SK-N-SH (cell line): ENCODE data around the gene FAM229A. TPM values are rescaled to one million over a fixed set of nuclear protein-coding genes. Genes with fewer than 3 reads are reported as not detected.
A peak's percentile ranks its signal among the peaks of the same experiment; 100 is the strongest.

Experiments
- CTCF ChIA-PET: fragments of 300-600, 350-600 bp; formaldehyde crosslinking; extraction: SDS; loops from one replicate; lab custom pipeline; 2021; lab: Yijun Ruan, JAX
- POLR2A ChIA-PET: fragments of 350-600 bp; sonication (Branson Sonifier 250); formaldehyde crosslinking; extraction: SDS; loops from one replicate; lab custom pipeline; 2020; ENCODE audit warnings: antibody characterized with exemption, inconsistent platforms; lab: Yijun Ruan, JAX
- DNase-seq: peaks from one replicate; pipeline ENCODE4 v3.0.0; 2012
- H2AFZ ChIP-seq: fragments of 200-600 bp; sonication (generic); 2 replicates; pipeline ENCODE4 v1.8.1; 2016; ENCODE audit warnings: antibody characterized with exemption, mild to moderate bottlenecking, low read depth
- H3F3A ChIP-seq: fragments of 200-600 bp; sonication (generic); replicated peaks from 2 replicates; pipeline ENCODE3; 2016; ENCODE audit warnings: antibody characterized with exemption, mild to moderate bottlenecking; ENCODE audit not compliant: insufficient read depth
- H3K27ac ChIP-seq, 2 experiments: fragments of 200-500 bp in 1 of 2; fragments of 200-600 bp in 1 of 2; sonication (Bioruptor generic) in 1 of 2; sonication (generic), shearing (Covaris generic) in 1 of 2; 2 replicates each; pipeline versions ENCODE4 v1.5.1 to v1.6.1; 2014 to 2016; ENCODE audit warnings: low read depth in 2 of 2, inconsistent platforms in 1 of 2, low read length in 1 of 2, mild to moderate bottlenecking in 1 of 2, mixed read lengths in 1 of 2
- H3K27me3 ChIP-seq: fragments of 200-600 bp; sonication (generic), shearing (Covaris generic); 2 replicates; pipeline ENCODE4 v1.6.1; 2016; ENCODE audit warnings: mixed run types; ENCODE audit not compliant: insufficient read depth
- H3K36me3 ChIP-seq, 2 experiments: fragments of 200-500 bp in 1 of 2; fragments of 200-600 bp in 1 of 2; sonication (Bioruptor generic) in 1 of 2; sonication (generic) in 1 of 2; replicated peaks in 1 of 2; 2 replicates each; pipeline versions ENCODE3 to v1.5.1; 2014 to 2016; ENCODE audit warnings: low read length in 1 of 2, mild to moderate bottlenecking in 1 of 2; ENCODE audit not compliant: insufficient read depth in 2 of 2, control insufficient read depth in 1 of 2
- H3K4me1 ChIP-seq, 2 experiments: fragments of 200-500 bp in 1 of 2; fragments of 200-600 bp in 1 of 2; sonication (Bioruptor generic) in 1 of 2; sonication (generic), shearing (Covaris generic) in 1 of 2; 2 replicates each; pipeline versions ENCODE4 v1.5.1 to v1.6.1; 2014 to 2016; ENCODE audit warnings: low read depth in 1 of 2, low read length in 1 of 2, mixed run types in 1 of 2; ENCODE audit not compliant: insufficient read depth in 2 of 2, control insufficient read depth in 1 of 2
- H3K4me2 ChIP-seq: fragments of 200-600 bp; sonication (generic), shearing (Covaris generic); 2 replicates; pipeline ENCODE4 v1.6.1; 2017; ENCODE audit warnings: mixed run types
- H3K4me3 ChIP-seq, 2 experiments: fragments of 200-500 bp in 1 of 2; fragments of 200-600 bp in 1 of 2; sonication (Bioruptor generic) in 1 of 2; sonication (generic), shearing (Covaris generic) in 1 of 2; 2 replicates each; pipeline versions ENCODE4 v1.5.1 to v1.8.1; 2014 to 2016; ENCODE audit warnings: low read depth in 2 of 2, inconsistent platforms in 1 of 2, low read length in 1 of 2, mild to moderate bottlenecking in 1 of 2, mixed read lengths in 1 of 2, moderate library complexity in 1 of 2
- H3K79me2 ChIP-seq: fragments of 200-600 bp; sonication (generic); 2 replicates; pipeline ENCODE4 v1.8.1; 2017; ENCODE audit warnings: mild to moderate bottlenecking; ENCODE audit not compliant: insufficient read depth
- H3K9ac ChIP-seq: fragments of 200-600 bp; sonication (generic); 2 replicates; pipeline ENCODE4 v1.6.1; 2017; ENCODE audit warnings: mixed run types
- H3K9me2 ChIP-seq: fragments of 200-600 bp; sonication (generic); 2 replicates; pipeline ENCODE4 v1.6.1; 2017; ENCODE audit warnings: mixed run types
- H3K9me3 ChIP-seq: fragments of 200-600 bp; sonication (generic); 2 replicates; pipeline ENCODE4 v1.6.1; 2017; ENCODE audit warnings: mixed run types, mild to moderate bottlenecking, moderate library complexity
- H4K20me1 ChIP-seq: fragments of 200-600 bp; sonication (generic); 2 replicates; pipeline ENCODE4 v1.6.1; 2017; ENCODE audit warnings: mild to moderate bottlenecking, mixed run types; ENCODE audit not compliant: insufficient read depth
- CHD2 ChIP-seq: fragments of 150-350 bp; IDR thresholded peaks from 2 replicates; pipeline ENCODE4 v1.6.1; 2018; ENCODE audit warnings: low read length; ENCODE audit not compliant: partially characterized antibody
- ELF1 ChIP-seq: IDR thresholded peaks from 2 replicates; pipeline ENCODE4 v1.4.0; 2012
- EP300 ChIP-seq, 2 experiments: IDR thresholded peaks; 2 replicates each; pipeline versions ENCODE4 v1.4.0 to v1.6.1; 2012; ENCODE audit warnings: borderline replicate concordance in 1 of 2, low read depth in 1 of 2, low read length in 1 of 2
- FOXJ3 ChIP-seq: sonication (generic); formaldehyde crosslinking; IDR thresholded peaks from 2 replicates; pipeline ENCODE4 v1.5.1; 2020; ENCODE audit warnings: mild to moderate bottlenecking, missing genetic modification reagents
- FOXM1 ChIP-seq: IDR thresholded peaks from 2 replicates; pipeline ENCODE4 v1.4.0; 2012; ENCODE audit warnings: low read depth, mild to moderate bottlenecking
- GATA2 ChIP-seq: sonication (generic); formaldehyde crosslinking; IDR thresholded peaks from 2 replicates; pipeline ENCODE4 v1.5.0; 2020; ENCODE audit warnings: mild to moderate bottlenecking, missing genetic modification reagents
- JUND ChIP-seq: IDR thresholded peaks from 2 replicates; pipeline ENCODE4 v1.4.0; 2012
- NRF1 ChIP-seq: IDR thresholded peaks from 2 replicates; pipeline ENCODE4 v1.6.1; 2012; ENCODE audit warnings: low read depth, mild to moderate bottlenecking, low read length
- RCOR1 ChIP-seq: fragments of 150-350 bp; IDR thresholded peaks from 2 replicates; pipeline ENCODE4 v1.6.1; 2017; ENCODE audit warnings: antibody characterized with exemption, low read length
- SIN3A ChIP-seq: IDR thresholded peaks from 2 replicates; pipeline ENCODE4 v1.6.1; 2012; ENCODE audit warnings: low read depth, mild to moderate bottlenecking, low read length, moderate library complexity, borderline replicate concordance
- TAF1 ChIP-seq: IDR thresholded peaks from 2 replicates; pipeline ENCODE4 v1.6.1; 2012; ENCODE audit warnings: low read depth, mild to moderate bottlenecking, low read length, moderate library complexity, borderline replicate concordance
- TCF12 ChIP-seq: IDR thresholded peaks from 2 replicates; pipeline ENCODE4 v1.4.0; 2012
- TEAD4 ChIP-seq: IDR thresholded peaks from 2 replicates; pipeline ENCODE4 v1.4.0; 2012; ENCODE audit warnings: mild to moderate bottlenecking, borderline replicate concordance; ENCODE audit not compliant: insufficient read depth
- YY1 ChIP-seq: IDR thresholded peaks from 2 replicates; pipeline ENCODE4 v1.4.0; 2012; ENCODE audit warnings: low read depth, mild to moderate bottlenecking
- WGBS: methylation state at CpG from one replicate; pipeline ENCODE4 v1.1.6; 2017; ENCODE audit warnings: low lambda C conversion rate; 5-methylcytosine and 5-hydroxymethylcytosine counted together
- polyA plus RNA-seq, 3 experiments: library from polyadenylated mRNA; depleted of rRNA; stranded (reverse); fragments of >200 nt; gene quantifications; 2 replicates each; pipeline ENCODE4 v1.2.3, GENCODE V29; 2012
- TF ChIP-seq, protein P1 (sequence below): IDR thresholded peaks from 2 replicates; pipeline ENCODE4 v1.6.1; 2012; ENCODE audit warnings: mild to moderate bottlenecking, low read depth, low read length, moderate library complexity
- TF ChIP-seq, protein P2 (sequence below): IDR thresholded peaks from 2 replicates; pipeline ENCODE4; 2012
- TF ChIP-seq, protein P3 (sequence below): fragments of 200-600 bp; sonication (generic); IDR thresholded peaks from 2 replicates; pipeline ENCODE4 v1.6.1; 2017; ENCODE audit warnings: antibody characterized with exemption, mild to moderate bottlenecking, moderate library complexity
- TF ChIP-seq, protein P4 (sequence below): fragments of 150-350 bp; IDR thresholded peaks from 2 replicates; pipeline ENCODE4 v1.6.1; 2016; ENCODE audit warnings: mild to moderate bottlenecking, low read depth, low read length
- TF ChIP-seq, protein P5 (sequence below): IDR thresholded peaks from 2 replicates; pipeline ENCODE4 v1.4.0; 2012; ENCODE audit warnings: low read depth

FAM229A gene
- polyA plus RNA-seq, 1 of the 3 experiments (the other 2 are of a cell fraction) = 8.0 TPM

DNA sequence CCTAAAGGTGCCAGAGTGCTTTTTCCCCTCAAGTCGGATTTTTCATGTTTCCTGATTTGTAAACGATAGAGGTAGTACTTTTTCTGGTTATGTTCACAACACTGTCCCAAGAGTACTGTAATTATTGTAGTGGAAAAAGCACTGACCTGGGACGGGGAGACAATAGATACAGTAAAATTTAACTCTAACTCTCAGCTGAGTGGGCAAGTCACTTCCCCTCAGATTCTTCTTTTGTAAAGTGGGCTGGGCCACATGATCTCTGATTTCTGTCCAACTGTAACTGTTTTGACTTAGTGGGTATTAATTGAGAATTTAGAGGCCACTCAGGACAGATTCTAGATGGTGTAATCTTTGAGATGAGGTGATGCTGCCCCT, 45.4 kb downstream of the FAM229A start:
- Histone ChIP-seq H3F3A (peaks cover 11% of the 10 kb centered on the region), H4K20me1 (0 out of 2 replicates have a peak, but pooled peaks cover 3% of the 10 kb centered on the region), H2AFZ (no peak overlapping the region), H3K36me3 (peaks cover 9 to 13% of the 10 kb centered on the region in 2 experiments), H3K9ac (no peak overlapping the region), H3K79me2 (peaks cover 35% of the 10 kb centered on the region), H3K4me3 (no peak overlapping the region), H3K9me3 (no peaks in the 10 kb centered on the region), H3K4me2 (no peak overlapping the region), H3K27ac (no peak overlapping the region), H3K27me3 (no peaks in the 10 kb centered on the region), H3K4me1 (0 out of 4 replicates have a peak, but pooled peaks cover 0 to 6% of the 10 kb centered on the region in 2 experiments), H3K9me2 (no peaks in the 10 kb centered on the region)
- WGBS = 95% methylated on average over 3 of the region's 3 CpGs
- no peak for TF ChIP-seq FOXM1
- ChIA-PET POLR2A (no interaction called here), CTCF (interaction anchor here (0.7 to 2.5 kb wide), 4 partner anchors 12 to 102 kb away, joined by 3 to 8 read pairs (median 5); no protein-coding TSS in a partner anchor)
- no peak for DNase-seq

DNA sequence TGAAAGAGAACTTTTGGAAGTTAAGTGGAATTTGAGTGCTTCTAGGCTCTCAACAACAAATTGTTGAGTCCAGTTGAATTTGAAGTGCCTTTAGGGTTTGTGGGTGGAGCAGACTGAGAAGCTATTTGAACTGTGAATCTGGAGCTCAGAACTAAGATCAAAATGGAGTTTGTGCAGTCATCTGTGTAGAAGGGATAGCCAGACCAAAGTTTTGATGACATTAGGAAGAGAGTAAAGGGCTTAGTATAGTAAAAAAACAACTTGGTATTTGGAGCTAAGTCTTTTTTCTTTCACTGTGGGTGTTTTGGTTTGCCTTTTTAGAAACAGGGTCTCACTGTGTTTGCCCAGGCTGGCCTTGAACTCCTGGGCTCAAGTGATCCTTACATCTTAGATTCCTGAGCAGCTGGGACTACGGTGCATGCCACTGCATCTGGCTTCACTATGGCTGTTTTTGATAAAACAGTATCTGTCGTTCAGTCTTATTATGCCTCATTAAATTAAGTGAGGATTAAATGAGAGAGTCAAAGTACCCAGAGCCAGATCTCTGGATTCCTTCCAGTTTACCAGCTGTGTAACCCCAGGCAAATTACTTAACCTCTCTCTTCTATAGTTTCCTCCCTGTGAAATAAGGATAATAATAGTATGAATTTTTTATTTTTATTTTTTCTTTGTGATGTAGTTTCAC, 50.4 kb downstream of the FAM229A start:
- ChIA-PET POLR2A (interaction anchor here (1.4 to 1.8 kb wide), 3 partner anchors 10 to 24 kb away, joined by 5 to 6 read pairs (median 6); partner anchors contain the start of gene MARCKSL1), CTCF (interaction anchor here (1.1 to 1.4 kb wide), 3 partner anchors 12 to 63 kb away, joined by 3 to 4 read pairs (median 3); no protein-coding TSS in a partner anchor)
- no peak overlapping the region for H3K4me2 ChIP-seq
- H3K27me3 ChIP-seq = no peaks in the 10 kb centered on the region
- H2AFZ ChIP-seq = no peak overlapping the region
- peaks cover 0 to 3% of the 10 kb centered on the region in 2 experiments; a peak in 1 of 4 replicates for H3K4me1 ChIP-seq
- peaks cover 11% of the 10 kb centered on the region for H3F3A ChIP-seq
- no peaks in the 10 kb centered on the region for H3K9me2 ChIP-seq
- H3K9me3 ChIP-seq = no peaks in the 10 kb centered on the region
- H3K36me3 ChIP-seq = peaks cover 0 to 2% of the 10 kb centered on the region in 2 experiments
- H3K4me3 ChIP-seq = no peak overlapping the region
- DNase-seq = peak; percentile 59
- H3K79me2 ChIP-seq = peaks cover 78% of the 10 kb centered on the region
- H3K9ac ChIP-seq = no peak overlapping the region
- H4K20me1 ChIP-seq = peaks cover 14% of the 10 kb centered on the region; the same call in 1 of the 2 replicates
- H3K27ac ChIP-seq = no peak overlapping the region
- 35% methylated on average over 2 of the region's 2 CpGs for WGBS
- TF ChIP-seq, protein P1, sequence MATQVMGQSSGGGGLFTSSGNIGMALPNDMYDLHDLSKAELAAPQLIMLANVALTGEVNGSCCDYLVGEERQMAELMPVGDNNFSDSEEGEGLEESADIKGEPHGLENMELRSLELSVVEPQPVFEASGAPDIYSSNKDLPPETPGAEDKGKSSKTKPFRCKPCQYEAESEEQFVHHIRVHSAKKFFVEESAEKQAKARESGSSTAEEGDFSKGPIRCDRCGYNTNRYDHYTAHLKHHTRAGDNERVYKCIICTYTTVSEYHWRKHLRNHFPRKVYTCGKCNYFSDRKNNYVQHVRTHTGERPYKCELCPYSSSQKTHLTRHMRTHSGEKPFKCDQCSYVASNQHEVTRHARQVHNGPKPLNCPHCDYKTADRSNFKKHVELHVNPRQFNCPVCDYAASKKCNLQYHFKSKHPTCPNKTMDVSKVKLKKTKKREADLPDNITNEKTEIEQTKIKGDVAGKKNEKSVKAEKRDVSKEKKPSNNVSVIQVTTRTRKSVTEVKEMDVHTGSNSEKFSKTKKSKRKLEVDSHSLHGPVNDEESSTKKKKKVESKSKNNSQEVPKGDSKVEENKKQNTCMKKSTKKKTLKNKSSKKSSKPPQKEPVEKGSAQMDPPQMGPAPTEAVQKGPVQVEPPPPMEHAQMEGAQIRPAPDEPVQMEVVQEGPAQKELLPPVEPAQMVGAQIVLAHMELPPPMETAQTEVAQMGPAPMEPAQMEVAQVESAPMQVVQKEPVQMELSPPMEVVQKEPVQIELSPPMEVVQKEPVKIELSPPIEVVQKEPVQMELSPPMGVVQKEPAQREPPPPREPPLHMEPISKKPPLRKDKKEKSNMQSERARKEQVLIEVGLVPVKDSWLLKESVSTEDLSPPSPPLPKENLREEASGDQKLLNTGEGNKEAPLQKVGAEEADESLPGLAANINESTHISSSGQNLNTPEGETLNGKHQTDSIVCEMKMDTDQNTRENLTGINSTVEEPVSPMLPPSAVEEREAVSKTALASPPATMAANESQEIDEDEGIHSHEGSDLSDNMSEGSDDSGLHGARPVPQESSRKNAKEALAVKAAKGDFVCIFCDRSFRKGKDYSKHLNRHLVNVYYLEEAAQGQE = no peak
- TF ChIP-seq, protein P2, sequence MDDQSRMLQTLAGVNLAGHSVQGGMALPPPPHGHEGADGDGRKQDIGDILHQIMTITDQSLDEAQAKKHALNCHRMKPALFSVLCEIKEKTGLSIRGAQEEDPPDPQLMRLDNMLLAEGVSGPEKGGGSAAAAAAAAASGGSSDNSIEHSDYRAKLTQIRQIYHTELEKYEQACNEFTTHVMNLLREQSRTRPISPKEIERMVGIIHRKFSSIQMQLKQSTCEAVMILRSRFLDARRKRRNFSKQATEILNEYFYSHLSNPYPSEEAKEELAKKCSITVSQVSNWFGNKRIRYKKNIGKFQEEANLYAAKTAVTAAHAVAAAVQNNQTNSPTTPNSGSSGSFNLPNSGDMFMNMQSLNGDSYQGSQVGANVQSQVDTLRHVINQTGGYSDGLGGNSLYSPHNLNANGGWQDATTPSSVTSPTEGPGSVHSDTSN = no peak
- TF ChIP-seq, protein P3, sequence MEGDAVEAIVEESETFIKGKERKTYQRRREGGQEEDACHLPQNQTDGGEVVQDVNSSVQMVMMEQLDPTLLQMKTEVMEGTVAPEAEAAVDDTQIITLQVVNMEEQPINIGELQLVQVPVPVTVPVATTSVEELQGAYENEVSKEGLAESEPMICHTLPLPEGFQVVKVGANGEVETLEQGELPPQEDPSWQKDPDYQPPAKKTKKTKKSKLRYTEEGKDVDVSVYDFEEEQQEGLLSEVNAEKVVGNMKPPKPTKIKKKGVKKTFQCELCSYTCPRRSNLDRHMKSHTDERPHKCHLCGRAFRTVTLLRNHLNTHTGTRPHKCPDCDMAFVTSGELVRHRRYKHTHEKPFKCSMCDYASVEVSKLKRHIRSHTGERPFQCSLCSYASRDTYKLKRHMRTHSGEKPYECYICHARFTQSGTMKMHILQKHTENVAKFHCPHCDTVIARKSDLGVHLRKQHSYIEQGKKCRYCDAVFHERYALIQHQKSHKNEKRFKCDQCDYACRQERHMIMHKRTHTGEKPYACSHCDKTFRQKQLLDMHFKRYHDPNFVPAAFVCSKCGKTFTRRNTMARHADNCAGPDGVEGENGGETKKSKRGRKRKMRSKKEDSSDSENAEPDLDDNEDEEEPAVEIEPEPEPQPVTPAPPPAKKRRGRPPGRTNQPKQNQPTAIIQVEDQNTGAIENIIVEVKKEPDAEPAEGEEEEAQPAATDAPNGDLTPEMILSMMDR = no peak
- peak; percentile 63 for TF ChIP-seq GATA2 (CRISPR knock-in tag)
- TF ChIP-seq CHD2 = peak; percentile 86
- TF ChIP-seq EP300 (IDR thresholded peaks at IDR 0.05; ENCODE audit: borderline replicate concordance in 1 of 2, low read depth in 1 of 2, low read length in 1 of 2) = peak in 1 of 2 experiments; percentile 74; a peak in 1 of 4 replicates
- no peak for TF ChIP-seq SIN3A
- TF ChIP-seq, protein P4, sequence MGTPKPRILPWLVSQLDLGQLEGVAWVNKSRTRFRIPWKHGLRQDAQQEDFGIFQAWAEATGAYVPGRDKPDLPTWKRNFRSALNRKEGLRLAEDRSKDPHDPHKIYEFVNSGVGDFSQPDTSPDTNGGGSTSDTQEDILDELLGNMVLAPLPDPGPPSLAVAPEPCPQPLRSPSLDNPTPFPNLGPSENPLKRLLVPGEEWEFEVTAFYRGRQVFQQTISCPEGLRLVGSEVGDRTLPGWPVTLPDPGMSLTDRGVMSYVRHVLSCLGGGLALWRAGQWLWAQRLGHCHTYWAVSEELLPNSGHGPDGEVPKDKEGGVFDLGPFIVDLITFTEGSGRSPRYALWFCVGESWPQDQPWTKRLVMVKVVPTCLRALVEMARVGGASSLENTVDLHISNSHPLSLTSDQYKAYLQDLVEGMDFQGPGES = no peak
- no peak for TF ChIP-seq FOXM1
- TF ChIP-seq TAF1 = no peak
- TF ChIP-seq RCOR1 = peak; percentile 100
- TF ChIP-seq NRF1 = no peak
- TF ChIP-seq TCF12 = peak; percentile 17; the same call in 1 of the 2 replicates
- TF ChIP-seq, protein P5, sequence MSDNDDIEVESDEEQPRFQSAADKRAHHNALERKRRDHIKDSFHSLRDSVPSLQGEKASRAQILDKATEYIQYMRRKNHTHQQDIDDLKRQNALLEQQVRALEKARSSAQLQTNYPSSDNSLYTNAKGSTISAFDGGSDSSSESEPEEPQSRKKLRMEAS = no peak
- no peak for TF ChIP-seq ELF1
- no peak for TF ChIP-seq TEAD4
- no peak for TF ChIP-seq FOXJ3 (CRISPR knock-in tag)
- TF ChIP-seq YY1 = no peak
- no peak for TF ChIP-seq JUND
